Stimulated activated CD8-positive, alpha-beta memory T cell treated with anti-CD3 and anti-CD28 coated beads, Interleukin-4, amount 100 ng/mL, for 4 hours (primary cell): ENCODE data around the gene GPC4.

Source experiments
- DNase-seq, 2 donors: peaks; one replicate each; pipeline ENCODE4 v3.0.0-alpha.2; 2020; ENCODE audit warnings: low read depth in 2 of 2, low spot score in 1 of 2

The GPC4 gene

GRCh38 chrX:133415276-133416105 lies at the start of gene GPC4:
GPC4 (minus strand) TSS chrX:133415489; CDS start chrX:133414965, 524 bp downstream.
- no peak for DNase-seq

GRCh38 chrX:133461231-133461630 lies 45.9 kb upstream of the GPC4 start:
- DNase-seq, result no peak

- no peak for DNase-seq
Measured at GRCh38 chrX:133454924-133455323, 39.6 kb upstream of the GPC4 start.

- no peak for DNase-seq
Measured at GRCh38 chrX:133454491-133454914, 39.2 kb upstream of the GPC4 start.

- no peak for DNase-seq
Measured at GRCh38 chrX:133448512-133449076, 33.3 kb upstream of the GPC4 start.

GRCh38 chrX:133444952-133445831 lies 29.9 kb upstream of the GPC4 start:
- no peak for DNase-seq

- DNase-seq, result no peak
Measured at GRCh38 chrX:133444196-133444595, 28.9 kb upstream of the GPC4 start.

- DNase-seq, result no peak
Measured at GRCh38 chrX:133440797-133441163, 25.5 kb upstream of the GPC4 start.

GRCh38 chrX:133440081-133440796 lies 24.9 kb upstream of the GPC4 start:
- DNase-seq, result no peak

GRCh38 chrX:133437766-133438165 lies 22.5 kb upstream of the GPC4 start:
- no peak for DNase-seq

- no peak for DNase-seq
Measured at GRCh38 chrX:133437356-133437755, 22.1 kb upstream of the GPC4 start.

GRCh38 chrX:133435544-133436124 lies 20.3 kb upstream of the GPC4 start:
- DNase-seq, result no peak

- DNase-seq, result no peak
Measured at GRCh38 chrX:133434197-133434820, 19.0 kb upstream of the GPC4 start.

GRCh38 chrX:133419911-133420310 lies 4.6 kb upstream of the GPC4 start:
- no peak for DNase-seq

- no peak for DNase-seq
Measured at GRCh38 chrX:133418588-133418987, 3.3 kb upstream of the GPC4 start.

GRCh38 chrX:133417364-133417763 lies 2.1 kb upstream of the GPC4 start:
- DNase-seq, result no peak

GRCh38 chrX:133414406-133415275 lies 648 bp downstream of the GPC4 start:
- no peak for DNase-seq

- DNase-seq, result no peak
Measured at GRCh38 chrX:133413218-133413925, 1.9 kb downstream of the GPC4 start.

GRCh38 chrX:133412665-133413064 lies 2.6 kb downstream of the GPC4 start:
- no peak for DNase-seq
